Hepatocyte (in vitro differentiated cells): ENCODE data around the gene LLGL2.

Source experiments
- EZH2 ChIP-seq: fragments of 200-600 bp; sonication (generic); IDR thresholded peaks from 2 replicates; pipeline ENCODE4 v1.6.1; 2016; ENCODE audit warnings: antibody characterized with exemption, mild to moderate bottlenecking, borderline replicate concordance
- EZH2phosphoT487 ChIP-seq: fragments of 200-600 bp; sonication (generic); IDR thresholded peaks from one replicate; pipeline ENCODE4 v1.6.1; 2018; ENCODE audit warnings: antibody characterized with exemption, mild to moderate bottlenecking, low read depth, moderate library complexity; ENCODE audit not compliant: unreplicated experiment, severe bottlenecking
- TF ChIP-seq, protein P1 (sequence below): fragments of 200-600 bp; sonication (generic); IDR thresholded peaks from 2 replicates; pipeline ENCODE4 v1.5.1; 2016; ENCODE audit warnings: antibody characterized with exemption, mild to moderate bottlenecking; ENCODE audit not compliant: poor library complexity

DNA sequence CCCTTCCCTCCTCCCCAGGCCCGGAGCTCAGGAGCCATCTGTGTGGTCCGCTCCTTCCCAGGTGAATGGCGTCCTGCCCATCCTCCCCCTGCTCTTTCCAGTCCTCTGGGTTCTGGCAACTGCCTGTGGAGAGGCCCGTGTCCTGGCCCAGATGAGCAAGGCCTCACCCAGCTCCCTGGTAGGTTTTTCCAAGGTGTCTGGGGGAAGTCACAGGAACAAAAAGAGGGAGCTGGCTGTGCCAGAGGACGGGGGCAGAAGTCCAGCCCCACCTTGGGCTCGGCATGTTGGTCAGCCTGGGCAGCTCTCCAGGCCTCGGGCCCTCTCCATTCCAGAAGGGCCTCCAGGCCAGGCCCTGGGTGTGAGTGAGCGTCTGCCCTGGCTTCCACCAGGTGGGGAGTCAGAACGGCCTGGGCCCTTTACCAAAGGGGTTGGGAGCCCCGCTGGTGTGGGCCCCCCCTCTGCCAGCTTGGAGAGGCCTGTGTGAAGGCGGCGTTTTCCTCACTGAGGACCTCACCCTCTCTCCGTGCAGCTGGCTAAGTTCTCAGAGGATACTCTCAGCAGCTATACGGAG lies 35.2 kb upstream of the LLGL2 start:
- TF ChIP-seq, protein P1, sequence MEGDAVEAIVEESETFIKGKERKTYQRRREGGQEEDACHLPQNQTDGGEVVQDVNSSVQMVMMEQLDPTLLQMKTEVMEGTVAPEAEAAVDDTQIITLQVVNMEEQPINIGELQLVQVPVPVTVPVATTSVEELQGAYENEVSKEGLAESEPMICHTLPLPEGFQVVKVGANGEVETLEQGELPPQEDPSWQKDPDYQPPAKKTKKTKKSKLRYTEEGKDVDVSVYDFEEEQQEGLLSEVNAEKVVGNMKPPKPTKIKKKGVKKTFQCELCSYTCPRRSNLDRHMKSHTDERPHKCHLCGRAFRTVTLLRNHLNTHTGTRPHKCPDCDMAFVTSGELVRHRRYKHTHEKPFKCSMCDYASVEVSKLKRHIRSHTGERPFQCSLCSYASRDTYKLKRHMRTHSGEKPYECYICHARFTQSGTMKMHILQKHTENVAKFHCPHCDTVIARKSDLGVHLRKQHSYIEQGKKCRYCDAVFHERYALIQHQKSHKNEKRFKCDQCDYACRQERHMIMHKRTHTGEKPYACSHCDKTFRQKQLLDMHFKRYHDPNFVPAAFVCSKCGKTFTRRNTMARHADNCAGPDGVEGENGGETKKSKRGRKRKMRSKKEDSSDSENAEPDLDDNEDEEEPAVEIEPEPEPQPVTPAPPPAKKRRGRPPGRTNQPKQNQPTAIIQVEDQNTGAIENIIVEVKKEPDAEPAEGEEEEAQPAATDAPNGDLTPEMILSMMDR = no peak
- TF ChIP-seq EZH2 = no peak
- TF ChIP-seq EZH2phosphoT487 = no peak
